Ureter (tissue), 1 donor: ENCODE results near the gene RIC1. TPM values are rescaled to one million over a fixed set of nuclear protein-coding genes. Genes with fewer than 3 reads are reported as not detected.
"Not testable (repeated sequence)": the region's sequence is repeated elsewhere in the genome, so short reads cannot be mapped to it uniquely, and the experiment has no call there.

ENCODE experiments used
- DNase-seq: peaks from one replicate; pipeline ENCODE4 v3.0.0-alpha.2; 2020; ENCODE audit warnings: low spot score
- total RNA-seq: library from RNA; stranded (reverse); gene quantifications from one replicate; pipeline ENCODE4 v1.2.4, GENCODE V29; 2023
- donor health status: DM: yes; HTN: yes; CAD: no.

RIC1 gene
- total RNA-seq, 1 donor from 2014 or later: 28.5 TPM

DNA sequence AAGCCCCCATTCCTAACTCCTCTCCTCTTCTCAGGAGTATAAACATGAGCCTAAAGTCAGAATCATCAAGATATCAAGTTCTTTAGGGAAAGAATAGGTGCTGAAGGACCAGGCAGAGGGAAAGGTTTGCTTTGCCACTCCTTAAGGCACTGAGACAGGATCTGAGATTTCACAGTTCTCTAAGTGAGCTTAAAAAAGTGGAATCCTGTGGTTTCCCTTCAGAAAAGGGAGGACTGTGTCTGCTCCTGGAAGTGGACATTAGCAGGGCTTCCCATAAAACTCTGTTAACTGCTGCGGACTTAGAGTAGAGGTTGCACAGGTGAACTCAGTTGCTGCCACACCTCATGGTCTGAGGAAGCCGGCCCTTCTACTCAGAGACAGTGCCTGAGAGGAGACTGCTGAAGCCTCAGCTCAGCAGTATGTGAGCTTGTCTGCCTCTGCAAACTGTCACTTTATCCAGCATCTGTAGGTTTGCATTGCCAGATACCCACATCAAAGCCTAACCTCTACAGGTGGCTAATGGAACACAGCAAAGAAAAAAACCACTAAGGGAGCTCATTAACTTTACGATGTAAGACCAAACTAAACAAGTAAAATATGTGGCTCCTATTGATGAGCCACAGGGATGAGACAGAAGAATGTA, 42.9 kb downstream of the RIC1 start:
- no peak for DNase-seq

DNA sequence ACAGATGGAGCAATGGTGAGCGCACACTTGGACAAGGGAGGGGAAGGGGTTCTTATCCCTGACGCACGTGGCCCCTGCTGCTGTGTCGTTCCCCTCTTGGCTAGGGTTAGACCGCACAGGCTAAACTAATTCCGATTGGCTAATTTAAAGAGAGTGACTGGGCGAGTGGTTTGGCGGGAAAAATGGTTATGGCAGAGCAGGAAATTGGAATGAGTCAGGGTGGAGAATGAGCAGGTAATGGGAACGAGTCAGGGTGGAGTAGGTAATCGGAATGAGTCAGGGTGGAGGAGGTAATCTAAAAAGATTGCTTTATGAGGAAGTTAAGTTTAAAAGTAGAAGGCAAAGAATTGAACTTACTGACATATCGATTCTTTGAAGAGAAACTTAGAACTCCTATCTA, 46.1 kb downstream of the RIC1 start:
- not testable (repeated sequence) for DNase-seq

DNA sequence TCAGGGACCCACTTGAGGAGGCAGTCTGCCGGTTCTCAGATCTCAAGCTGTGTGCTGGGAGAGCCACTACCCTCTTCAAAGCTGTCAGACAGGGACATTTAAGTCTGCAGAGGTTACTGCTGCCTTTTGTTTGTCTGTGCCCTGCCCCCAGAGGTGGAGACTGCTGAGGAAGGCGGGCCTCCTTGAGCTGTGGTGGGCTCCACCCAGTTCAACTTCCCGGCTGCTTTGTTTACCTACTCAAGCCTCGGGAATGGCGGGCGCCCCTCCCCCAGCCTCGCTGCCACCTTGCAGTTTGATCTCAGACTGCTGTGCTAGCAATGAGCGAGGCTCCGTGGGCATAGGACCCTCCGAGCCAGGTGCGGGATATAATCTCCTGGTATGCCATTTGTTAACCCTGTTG, 54.7 kb downstream of the RIC1 start:
- DNase-seq: not testable (repeated sequence)

DNA sequence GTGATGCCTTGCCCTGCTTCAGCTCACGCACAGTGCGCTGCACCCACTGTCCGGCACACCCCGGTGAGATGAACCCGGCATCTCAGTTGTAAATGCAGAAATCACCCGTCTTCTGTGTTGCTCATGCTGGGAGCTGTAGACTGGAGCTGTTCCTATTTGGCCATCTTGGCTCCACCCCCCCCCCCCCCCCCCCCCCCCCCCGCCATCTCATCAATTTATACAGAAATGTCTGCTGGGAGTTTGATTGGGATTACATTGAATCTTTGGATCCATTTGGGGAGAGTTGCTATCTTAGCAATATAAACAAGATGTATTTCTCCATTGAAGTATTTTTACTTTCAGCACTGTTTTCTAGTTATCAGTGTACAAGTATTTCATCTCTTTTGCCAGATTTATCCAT, 55.2 kb downstream of the RIC1 start:
- no peak for DNase-seq

DNA sequence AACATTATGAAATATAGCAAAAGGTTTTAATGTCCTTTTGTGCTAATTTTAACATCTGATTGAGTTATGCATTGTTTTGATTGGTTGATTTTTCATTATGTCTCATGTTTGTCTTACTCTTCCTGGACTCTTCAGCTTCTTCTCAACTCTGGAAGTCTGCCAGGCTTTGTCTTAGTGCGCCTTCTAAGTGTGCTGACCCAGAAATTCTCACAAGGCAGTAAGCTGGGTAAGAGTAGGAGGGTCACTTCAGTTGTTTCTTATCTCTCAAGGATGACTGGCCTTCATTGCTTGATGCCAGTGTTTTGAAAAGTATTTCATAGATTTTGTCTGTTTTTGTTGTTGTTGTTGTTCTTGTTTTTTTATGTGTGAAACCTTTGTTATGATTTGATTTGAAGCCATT, 59.2 kb downstream of the RIC1 start:
- DNase-seq: no peak

DNA sequence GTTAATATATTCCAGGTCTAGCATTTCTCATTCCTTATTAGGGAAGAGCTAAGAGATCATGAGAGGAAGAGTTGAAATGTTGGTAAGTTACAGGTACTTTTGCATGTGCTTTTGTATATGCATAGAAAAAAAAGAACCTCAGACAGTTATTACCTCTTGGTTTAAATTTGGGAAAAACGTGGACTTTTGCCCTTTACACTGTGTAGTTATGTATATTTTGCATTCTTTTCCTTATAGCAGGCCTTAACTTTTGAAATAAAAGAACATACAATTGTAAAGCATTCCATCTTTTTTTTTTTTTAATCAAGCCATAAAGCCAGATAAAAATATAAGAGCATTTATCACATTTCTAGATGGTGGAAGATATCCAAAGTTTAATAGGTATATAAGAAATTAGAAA, 61.4 kb downstream of the RIC1 start:
- DNase-seq: no peak

DNA sequence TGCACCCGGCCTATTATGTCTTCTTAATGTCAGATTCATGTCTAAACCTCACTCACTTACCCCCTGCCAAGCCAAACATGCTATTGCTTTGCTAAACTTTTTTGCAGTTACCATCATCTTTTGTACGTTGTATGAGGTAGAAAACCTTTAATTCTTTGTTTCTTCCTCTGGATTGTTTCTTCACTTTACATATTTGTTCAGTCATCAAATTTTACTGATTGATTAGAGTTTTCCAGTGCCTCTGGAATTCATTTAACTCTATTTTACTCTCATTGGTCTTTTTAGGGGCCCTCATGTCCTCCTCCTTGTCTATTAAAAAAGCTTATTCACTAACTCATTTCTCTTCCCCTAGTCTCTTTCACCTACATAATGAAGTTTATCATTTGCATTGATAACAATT, 67.0 kb downstream of the RIC1 start:
- no peak for DNase-seq

DNA sequence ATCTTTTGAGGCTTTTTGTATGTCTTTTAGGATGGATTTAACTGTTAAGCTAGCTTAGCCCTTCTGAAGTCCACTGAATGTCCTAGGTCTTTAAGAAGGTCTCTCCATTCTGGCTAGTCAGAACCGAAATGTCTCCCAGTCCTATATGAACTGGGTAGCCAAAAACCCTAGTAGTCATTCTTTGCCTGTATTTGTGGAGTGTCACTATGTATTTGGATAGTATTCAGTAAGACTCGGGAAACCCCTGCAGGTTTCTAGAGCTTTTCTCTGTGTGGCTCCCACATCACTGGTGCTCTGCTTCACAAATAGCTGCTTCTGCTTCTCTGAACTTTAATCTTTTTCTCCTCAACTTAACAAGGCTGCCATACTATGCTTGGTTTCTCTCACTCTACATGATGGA, 68.0 kb downstream of the RIC1 start:
- no peak for DNase-seq

DNA sequence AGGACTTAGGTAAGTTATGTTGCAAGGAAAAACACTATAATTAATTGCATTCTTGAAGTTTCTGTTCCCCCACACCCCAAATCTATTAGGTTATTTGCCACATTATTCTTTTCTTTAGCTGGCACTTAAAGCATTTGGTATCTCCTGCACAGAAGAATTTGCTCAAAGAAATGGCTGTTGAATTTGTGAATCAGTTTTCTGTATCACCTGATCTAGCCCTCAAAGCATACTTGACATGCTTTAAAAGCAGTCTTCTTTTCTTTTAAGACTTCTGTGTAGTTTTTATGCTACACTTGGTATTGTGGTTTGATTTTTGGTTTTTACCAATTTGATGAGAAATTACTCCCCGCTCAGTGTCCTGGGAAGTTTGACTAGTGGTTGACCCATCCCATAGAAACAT, 69.1 kb downstream of the RIC1 start:
- no peak for DNase-seq

DNA sequence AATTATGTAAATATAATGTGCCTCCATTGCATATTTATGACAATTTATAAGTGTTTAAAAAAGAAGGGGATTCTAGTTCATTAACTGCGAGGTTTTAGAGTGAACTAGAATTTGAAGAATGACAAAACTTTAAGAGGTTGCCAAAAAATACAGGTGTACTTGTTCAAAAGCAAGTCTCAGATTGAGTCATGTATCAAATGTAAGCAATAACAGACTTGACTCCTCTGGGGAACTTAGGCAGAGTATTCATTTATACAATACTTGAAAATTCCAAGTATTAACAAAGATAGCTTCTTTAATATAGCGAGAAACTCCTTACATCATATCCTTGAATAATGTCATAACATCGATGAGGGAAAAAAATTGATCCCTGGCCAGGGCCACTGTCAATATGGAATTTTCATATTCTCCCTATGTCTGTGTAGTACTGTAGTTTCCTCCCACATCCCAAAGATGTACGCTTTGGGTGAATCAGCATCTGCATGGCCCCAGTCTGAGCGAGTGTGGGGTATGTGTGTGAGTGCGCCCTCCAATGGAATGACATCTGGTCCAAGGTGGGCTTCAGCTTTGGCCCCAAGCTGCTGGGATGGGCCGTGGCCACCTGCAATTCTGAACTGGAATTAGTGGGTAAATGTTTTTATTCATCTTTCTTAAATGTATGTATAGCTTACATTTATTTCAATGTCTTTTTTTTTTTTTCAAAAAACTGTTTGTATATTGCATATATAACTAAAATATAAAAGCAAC, 70.1 kb downstream of the RIC1 start:
- DNase-seq: no peak

DNA sequence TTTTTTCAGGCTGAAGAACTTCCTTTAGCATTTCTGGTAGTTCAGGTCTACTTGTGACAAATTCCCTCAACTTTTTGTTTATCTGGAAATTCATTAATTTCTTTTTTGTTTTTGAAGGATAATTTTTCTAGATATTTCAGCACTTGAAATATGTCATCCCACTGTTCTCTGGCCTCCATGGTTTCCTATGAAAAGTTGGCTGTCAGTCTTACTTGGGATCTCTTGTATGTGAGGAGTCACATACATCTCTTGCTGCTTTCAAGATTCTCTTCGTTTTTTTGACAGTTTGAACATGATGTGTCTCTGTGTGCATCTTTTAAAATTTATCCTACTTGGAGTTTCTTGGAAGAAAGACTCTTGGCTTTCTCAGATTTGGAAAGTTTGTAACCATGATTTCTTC, 79.5 kb downstream of the RIC1 start:
- DNase-seq: no peak

DNA sequence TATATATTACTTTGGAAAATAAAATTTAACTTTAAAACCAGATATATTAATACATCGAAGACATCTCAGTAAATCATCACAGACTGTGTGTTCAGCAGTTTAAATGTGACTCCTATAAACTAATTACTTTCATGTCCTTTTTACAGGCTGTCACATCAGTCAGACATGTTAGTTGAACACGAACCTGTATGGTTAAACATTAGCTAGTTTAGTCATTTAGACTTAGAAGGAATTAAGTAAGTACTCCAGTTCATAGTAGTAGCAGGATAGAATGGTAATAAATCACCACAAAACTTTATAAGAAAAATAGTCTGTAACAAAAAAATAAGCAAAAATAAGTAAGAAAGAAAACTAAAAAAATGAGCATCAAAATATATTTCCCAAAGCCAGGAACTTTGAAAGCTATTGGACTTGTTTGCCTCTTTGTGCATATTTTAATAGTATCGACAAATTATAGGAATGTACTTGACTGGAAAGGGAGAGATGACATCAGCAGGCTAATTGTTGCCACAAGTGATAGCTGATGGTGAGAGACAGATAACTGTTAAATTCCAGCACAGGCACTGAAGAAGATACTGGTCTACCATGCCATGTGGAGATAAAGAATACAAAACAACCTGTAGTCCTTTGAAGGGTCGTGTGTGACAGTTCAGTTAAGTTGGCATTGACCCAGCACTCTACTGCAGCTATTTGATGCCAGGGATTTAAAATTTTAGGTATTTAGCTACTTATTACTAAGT, 83.9 kb downstream of the RIC1 start:
- no peak for DNase-seq

DNA sequence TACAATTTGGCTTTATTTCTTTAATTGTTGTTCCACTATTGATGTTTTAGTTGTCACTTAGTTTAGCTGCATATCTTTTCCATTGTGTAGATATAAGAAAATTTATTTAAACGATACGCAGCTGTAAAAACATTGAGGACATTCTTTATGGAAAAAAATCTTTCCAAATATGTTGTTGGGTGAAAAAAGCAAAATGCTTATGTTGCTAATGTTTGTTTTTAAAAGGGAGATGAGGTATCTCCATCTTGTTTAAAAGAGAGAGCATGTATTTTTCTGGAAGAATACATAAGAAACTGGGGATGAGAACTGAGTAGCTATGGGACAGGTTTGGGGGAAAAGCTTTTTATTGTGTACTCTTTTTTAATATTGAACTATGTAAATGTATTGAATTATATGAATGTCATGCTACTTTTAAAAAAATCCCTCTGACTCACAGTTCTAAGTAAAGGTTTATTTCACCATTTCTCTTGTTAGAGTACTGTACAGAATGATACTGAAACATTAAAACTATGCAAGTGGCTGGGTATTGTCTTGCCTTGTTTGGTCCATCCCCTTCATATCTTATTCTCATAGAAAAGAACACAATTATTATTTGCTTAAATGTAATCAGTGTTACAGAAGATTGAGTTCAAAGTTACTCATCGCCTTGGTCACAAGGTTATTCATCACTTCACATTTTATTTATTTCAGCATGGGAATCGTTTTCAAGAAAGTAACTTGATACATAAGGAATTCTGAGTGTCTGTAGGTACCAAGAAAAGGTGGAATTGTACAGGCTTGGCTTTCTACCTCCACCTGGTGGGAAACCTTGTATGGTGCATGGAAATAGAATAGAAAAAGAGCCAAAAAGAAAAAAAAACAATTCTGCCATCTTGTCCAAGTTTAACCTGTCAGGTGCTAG, 85.8 kb downstream of the RIC1 start:
- DNase-seq: no peak

DNA sequence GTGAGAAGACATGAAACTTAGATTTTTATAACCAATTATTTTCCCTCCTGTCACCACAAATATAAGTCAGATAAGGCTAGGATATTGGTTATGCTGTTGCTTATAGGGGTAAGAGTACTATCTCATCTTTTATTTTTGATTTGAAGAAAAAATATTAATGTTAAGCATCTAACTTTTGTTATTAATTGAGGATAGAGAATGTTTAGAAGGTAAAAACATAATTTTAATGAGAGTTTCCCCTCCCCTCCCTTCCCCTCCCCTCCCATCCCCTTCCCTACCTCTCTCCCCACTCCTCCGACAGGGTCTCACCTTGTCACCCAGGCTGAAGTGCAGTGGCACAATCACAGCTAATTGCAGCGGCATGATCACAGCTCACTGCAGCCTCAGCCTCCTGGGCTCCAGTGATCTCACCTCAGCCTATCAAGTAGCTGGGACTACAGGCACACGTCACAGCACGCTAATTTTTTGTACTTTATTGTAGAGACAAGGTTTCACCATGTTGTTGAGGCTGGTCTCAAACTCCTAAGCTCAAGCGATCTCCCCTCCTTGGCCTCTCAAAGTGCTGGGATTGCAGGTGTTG, 86.7 kb downstream of the RIC1 start:
- no peak for DNase-seq

DNA sequence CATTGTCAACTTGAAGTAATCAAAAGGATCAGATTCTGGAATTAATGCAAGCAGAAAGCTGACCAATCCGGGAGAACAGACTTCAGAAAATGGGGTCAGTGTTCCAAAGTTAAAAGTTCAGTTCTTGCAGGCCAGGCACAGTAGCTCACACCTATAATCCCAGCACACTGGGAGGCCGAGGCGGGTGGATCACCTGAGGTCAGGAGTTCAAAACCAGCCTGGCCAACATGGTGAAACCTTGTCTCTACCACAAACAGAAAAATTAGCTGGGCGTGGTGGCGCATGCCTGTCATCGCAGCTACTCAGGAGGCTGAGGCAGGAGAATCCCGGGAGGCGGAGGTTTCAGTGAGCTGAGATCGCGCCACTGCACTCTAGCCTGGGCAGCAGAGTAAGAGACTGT, 88.5 kb downstream of the RIC1 start:
- DNase-seq: not testable (repeated sequence)

DNA sequence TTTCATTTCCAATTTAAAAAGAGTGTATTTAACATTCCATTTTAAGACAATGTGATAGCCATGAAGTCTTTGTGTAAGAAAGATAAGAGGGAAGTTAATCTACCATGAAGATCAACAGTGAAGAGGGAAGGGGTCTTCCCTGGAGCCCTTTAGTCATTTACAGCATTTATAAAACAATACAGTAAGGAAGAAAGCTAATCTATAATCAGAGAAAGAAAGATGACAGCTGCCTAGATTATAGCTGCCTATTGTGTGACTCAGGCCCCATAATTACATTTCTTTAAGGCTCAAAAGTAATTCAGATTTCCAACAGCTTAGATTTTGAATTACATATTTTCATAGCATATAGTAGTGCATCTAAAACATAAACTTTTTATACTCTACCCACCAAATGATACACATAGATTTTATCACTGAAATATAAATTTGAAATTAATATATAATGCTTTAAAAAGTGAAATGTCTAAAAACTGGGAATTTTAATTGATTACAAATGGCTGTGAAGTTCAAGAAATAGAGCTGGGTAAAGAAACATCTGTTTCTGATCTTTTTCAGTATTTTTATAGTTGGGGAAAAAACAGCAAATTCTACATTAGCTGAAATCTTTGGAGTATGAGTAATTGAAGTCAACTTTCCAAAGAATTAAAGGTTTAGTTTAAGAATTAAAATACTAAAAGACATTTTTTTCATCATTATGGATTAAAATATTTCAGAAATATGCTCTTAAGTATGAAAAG, 89.6 kb downstream of the RIC1 start:
- no peak for DNase-seq

DNA sequence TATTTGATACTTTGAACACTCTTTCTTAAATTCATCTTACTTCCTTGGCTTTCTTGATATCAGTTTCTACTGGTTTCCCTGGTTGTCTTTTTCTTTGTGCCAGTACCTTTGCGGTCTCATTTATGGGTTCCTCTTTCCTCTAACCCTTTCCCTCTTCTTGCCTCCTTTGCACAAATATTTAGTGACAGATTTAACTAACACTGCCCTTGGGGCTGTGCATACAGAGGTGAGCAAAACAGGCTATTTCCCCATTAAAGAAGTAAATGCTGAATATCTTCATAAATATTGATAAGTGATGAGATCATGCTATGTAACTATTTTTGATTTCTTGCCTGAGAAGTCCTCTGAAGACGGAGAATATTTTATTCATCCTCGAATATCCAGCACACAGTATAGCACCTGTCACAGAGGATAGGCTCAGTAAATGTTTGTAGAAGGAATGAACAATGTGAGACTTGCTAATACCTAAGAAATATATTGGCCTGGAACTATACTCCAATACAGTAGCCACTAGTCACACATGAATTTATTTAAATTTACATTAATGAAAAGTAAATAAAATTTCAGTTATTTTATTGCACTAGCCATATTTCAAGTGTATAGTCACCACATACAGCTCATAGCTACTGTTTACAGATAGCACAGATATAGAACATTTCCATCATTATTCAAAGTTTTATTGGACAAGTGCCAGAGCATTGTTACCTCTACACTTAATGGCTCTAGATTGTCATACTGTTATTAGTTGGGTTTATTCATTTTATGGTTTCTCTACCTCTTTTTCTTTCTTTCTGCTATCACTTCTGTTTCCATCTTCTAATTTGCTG, 90.4 kb downstream of the RIC1 start:
- DNase-seq: no peak

DNA sequence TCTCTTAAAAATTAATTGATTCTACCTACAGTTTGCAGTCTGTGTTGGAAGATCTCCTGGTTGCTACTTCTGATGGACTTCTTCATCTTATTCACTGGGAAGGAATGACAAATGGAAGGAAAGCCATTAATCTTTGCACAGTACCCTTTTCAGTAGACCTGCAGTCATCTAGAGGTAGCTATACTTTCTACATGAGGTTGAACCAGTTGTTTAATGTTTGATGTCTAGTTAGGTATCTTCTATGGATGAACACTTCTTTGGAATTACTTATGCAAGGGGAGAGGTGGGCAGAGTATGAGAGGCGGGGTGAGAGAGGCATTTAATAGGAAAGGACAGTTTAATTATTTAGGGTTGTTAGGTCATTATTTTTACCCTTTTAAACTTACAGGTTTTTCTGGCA, 91.2 kb downstream of the RIC1 start:
- no peak for DNase-seq

DNA sequence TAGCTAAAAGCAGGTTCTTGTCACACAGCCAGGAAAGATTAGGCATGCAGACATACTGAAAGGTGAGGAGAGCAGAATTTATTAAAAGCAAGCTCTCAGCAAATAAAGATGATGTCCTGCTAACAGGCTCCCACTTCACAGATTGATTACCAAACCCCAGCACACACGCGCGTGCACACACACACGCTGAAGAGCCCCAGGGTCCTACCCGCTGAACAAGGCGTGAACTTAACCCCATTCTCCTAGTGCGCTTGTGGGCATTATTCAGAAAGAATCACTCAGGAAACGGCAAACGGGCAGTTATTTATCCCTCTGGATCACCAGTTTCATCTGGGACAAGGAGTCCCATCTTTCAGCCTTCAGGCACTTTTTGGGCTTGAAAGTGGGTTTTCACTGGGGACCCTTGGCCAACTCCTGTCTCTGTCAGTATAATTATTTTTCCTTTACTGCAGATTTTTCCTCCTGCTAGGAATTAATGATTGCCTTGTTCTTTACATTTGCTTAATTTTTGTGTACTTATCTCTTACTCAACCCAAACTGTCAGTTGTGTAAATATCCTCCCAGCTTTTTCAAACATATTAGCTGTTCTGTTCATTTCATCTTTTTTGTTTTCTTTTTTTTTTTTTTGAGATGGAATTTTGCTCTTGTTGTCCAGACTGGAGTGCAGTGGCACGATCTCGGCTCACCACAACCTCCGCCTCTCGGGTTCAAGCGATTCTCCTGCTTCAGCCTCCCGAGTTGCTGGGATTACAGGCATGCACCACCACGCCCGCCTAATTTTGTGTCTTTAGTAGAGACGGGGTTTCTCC, 92.6 kb downstream of the RIC1 start:
- no peak for DNase-seq
